HG02852 (cell line): Measurements from ENCODE around the gene DPH3.
"Not testable (repeated sequence)": the region's sequence is repeated elsewhere in the genome, so short reads cannot be mapped to it uniquely, and the experiment has no call there.

Experiments
- ATAC-seq: cut with Tn5 transposase; IDR thresholded peaks from one replicate; pipeline ENCODE4 v1.9.1; 2021; ENCODE audit warnings: mild to moderate bottlenecking, moderate library complexity; ENCODE audit not compliant: unreplicated experiment

The DPH3 gene

GRCh38 chr3:16264708-16265454 is at the start of gene DPH3, which contains the start of gene OXNAD1:
TSS of gene DPH3 (minus strand) at chr3:16264943. CDS start at chr3:16264876, 67 bp downstream.
TSS of gene OXNAD1 (plus strand) at chr3:16265212. CDS start at chr3:16270953, 5,741 bp downstream.
- ATAC-seq = peak; percentile 99

GRCh38 chr3:16313886-16314645 is 49.3 kb upstream of the DPH3 start:
- no peak for ATAC-seq

- peak; percentile 66 for ATAC-seq
These were observed 47.3 kb upstream of the DPH3 start for GRCh38 chr3:16311960-16312451.

DNA sequence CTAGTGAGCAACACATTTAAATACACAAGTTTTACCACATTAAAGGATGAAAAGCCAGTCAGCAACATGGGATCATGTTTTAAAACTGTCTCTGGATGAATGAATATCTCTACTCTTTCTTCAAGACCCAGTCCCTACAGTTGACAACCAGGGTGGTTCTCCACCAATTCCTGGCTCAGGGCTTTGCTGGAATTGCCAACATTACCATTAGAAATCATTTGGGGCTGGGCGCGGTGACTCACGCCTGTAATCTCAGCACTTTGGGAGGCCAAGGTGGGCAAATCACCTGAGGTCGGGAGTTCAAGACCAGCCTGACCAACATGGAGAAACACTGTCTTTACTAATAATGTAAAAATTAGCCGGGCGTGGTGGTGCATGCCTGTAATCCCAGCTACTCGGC is 45.7 kb upstream of the DPH3 start:
- ATAC-seq = not testable (repeated sequence)

DNA sequence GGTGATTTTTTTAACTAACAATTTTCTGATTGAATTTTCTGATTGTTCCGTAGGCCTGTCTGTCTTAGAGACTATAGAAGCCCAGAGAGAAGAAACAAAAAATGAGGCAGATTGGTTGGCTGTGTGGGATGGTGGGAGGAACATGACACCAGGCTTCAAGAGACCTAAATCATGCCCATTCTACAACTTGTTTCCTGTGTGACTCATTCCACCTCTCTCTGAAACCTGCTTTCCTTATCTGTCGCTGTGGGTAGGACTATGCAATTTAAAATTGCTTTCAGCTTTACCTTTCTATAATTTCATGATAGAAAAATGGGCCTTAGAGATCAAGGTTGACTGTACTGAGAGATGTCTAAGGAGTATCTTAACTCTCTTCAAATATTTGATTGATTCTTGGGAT is 44.8 kb upstream of the DPH3 start:
- ATAC-seq = peak; percentile 79

GRCh38 chr3:16308727-16309126 is 44.0 kb upstream of the DPH3 start:
- no peak for ATAC-seq

GRCh38 chr3:16307832-16308531 is 43.2 kb upstream of the DPH3 start:
- no peak for ATAC-seq

DNA sequence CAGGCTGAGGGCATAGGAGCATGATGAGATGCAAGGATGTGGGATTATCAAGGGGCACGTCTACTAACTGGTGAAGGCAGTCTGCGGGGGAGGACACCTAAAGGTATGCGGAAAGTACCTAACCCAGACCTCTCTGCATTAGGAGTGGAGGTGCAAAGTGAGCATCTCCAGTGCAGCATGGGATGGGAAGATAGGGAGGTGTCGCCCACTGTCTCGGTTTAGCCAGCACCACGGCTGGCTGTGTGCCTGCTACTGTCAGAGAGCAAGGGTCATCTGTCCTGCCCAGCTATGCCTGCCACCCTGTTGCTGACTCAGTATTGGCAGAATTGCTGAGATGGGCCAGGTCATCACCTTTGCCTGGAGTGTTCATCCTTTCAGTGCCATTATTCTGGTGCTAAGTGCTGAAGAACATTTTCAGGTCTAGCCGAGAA is 40.4 kb upstream of the DPH3 start:
- no peak for ATAC-seq

- ATAC-seq = no peak
These were observed 39.6 kb upstream of the DPH3 start for GRCh38 chr3:16304061-16305010.

DNA sequence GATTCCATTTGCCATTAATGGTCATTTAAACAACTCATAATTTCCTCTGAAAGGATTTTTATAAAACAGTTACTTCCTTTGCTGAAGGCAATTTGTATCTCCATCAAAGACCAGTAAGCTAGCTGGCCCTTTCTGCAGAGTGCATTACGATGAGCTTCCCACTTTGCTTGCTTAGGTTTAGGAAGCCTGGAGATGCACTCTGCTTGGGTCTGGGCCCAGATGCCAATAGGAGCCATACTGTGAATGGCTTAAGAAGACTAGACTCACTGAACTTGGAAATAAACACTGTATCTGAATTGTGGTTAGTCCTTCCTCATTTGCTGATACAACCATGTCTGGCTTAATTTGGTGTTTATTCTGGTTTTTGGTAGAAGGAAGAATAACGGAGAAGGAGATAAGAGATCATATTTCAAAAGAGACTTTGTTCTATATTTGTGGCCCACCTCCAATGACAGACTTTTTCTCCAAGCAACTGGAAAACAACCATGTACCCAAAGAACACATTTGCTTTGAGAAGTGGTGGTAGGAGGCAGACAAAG is 38.4 kb upstream of the DPH3 start:
- ATAC-seq = no peak

GRCh38 chr3:16302082-16302631 is 37.4 kb upstream of the DPH3 start:
- ATAC-seq = no peak

DNA sequence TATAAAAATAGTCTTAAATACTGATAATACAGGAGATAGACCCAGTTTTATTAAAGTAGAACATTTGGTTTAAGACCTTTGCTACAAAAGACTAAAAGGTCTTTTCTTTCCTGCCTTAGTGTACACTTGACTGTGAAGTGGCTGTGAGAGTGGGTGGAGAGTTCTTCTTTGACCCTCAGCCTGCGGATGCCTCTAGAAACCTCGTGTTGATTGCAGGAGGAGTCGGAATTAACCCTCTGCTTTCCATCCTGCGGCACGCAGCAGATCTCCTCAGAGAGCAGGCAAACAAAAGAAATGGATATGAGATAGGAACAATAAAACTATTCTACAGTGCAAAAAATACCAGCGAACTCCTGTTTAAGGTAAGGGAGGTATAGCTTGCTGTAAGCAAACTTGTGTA is 36.8 kb upstream of the DPH3 start:
- ATAC-seq = no peak

GRCh38 chr3:16300881-16301359 is 36.2 kb upstream of the DPH3 start:
- ATAC-seq = peak; percentile 60

DNA sequence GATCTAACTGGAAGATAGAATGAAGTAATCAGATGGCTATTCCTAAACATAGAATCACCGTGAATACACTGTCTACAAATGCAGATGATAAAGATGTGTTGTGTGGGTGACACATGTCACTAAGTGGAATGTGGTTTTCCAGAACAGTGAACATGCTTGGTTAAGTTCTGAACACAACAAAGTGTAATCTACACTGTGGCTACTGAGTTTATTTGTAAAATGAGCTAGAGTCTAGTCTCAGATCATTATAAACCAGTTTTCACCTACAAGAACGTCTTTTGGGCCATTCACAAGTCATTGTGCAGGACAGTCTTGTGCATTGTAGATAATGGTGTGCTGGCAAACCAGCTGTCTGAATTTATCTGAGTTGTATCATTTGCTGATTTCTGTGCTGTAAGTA is 35.6 kb upstream of the DPH3 start:
- peak; percentile 55 for ATAC-seq

DNA sequence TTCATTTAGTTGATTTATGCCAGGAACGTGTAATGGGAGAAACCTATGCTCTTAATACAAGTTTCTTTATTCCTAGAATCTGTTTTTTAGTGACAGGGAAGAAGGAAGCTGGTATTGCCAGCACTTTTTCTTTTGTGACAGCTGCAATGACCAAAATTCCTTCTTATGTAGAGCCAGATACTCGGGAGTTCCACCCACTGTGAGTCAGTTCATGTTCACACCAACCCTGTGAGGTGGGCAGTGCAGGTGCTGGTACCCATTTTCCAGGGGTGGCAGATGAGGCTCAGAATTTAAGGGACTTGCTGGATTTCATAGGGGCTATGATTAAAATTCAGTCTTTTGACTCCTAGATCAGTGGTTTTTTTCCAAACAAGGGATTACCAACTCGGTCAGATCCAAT is 35.0 kb upstream of the DPH3 start:
- no peak for ATAC-seq

DNA sequence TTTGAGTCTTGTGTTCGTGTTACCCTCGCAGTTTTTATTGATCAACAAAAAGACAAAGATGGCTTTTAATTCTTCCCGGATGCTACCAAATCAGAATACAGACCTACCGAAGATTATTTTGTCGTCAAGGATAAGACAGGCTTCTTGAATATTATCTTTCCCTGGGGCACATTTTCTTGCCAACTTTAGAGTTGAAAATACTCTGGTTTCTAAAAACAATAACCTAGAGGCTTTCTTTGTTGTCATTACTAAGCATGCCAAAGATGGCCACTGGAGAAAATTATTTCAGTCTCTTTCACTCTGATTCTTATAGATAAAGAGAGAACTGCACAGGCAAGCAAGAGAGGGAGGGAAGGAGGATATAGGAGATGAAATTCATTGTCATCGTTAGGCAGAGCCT is 34.1 kb upstream of the DPH3 start:
- ATAC-seq = no peak

DNA sequence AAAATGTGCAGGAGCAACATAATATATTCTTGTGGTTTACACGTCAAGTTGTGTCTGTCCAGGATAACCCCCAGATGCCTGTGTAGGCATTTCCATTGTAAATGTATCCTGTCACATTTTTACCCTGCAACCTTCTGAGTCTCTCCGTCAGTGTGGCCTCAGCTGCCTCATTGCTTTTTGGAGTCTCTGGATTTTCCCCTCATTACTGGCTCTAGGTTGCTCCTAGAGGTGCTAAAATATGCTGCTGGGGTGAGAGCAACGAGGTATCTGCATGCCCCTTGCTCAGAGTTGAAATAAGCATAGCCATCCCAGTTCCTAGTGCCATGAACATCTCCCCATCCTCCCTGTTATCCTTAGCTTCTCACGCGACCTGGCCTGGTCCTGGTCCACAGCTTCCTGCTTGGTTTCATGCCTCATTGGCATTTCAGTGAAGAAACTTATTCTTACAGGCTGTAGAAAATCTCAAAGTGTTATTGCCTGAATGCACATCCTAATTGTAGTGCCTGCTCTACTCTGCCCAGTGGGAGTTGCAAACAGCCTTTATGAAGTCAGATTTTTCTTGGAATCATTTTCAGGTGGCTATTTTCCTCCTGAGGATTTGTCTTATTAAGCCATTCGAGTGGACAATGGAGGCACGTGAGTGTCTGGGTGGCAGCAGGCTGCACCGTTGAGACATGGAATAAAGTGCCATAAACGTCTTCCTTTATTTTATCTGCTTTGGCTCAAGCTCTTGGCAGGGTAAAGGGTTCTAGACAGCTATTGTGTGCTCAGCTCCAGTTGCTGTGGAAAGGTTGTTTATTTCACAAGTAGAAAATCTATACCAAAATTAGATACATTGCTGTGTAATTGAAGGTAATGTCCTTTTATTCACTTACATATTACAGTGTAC is 33.5 kb upstream of the DPH3 start:
- no peak for ATAC-seq

GRCh38 chr3:16295298-16295890 is 30.7 kb upstream of the DPH3 start:
- ATAC-seq = no peak
